ENCODE data around the gene IQCK. TPM values are rescaled to one million over a fixed set of nuclear protein-coding genes. Genes with fewer than 3 reads are reported as not detected.

Gene IQCK
- total and polyA plus RNA-seq, 2 donors (not counting 1 experiment from before 2014, with no cell fraction given), result 4.6 to 9.9 TPM

GRCh38 chr16:19901164-19901563 is 183.1 kb downstream of the IQCK start:
- Histone ChIP-seq H3K9ac (ENCODE audit: insufficient read depth, low read length) (no peak overlapping the region), H3K79me2 (ENCODE audit: control insufficient read depth, insufficient read depth, low read length) (no peaks in the 10 kb centered on the region), H3K4me2 (ENCODE audit: extremely low read depth, insufficient read depth, low read length) (no peak overlapping the region), H2AFZ (ENCODE audit: low read length) (no peak overlapping the region), H3K27me3 (ENCODE audit: control insufficient read depth, insufficient read depth, low read length) (no peaks in the 10 kb centered on the region), H3K4me3 (replicated peaks in 1 of 4; ENCODE audit: control extremely low read depth in 1 of 4, insufficient read depth in 1 of 4, low read depth in 3 of 4, low read length in 4 of 4) (no peak overlapping the region), H3K36me3 (ENCODE audit: control insufficient read depth, insufficient read depth, low read length) (no peaks in the 10 kb centered on the region), H4K20me1 (ENCODE audit: control insufficient read depth, extremely low read depth, insufficient read depth, low read length) (no peaks in the 10 kb centered on the region), H3K9me3 (ENCODE audit: control insufficient read depth, insufficient read depth, low read depth, low read length) (no peaks in the 10 kb centered on the region), H3K4me1 (ENCODE audit: control insufficient read depth, extremely low read depth, insufficient read depth, low read length) (no peaks in the 10 kb centered on the region), H3K27ac (ENCODE audit: insufficient read depth, low read length) (no peak overlapping the region)
- no peak for TF ChIP-seq EZH2 (IDR thresholded peaks at IDR 0.05; ENCODE audit: low read length, missing control alignments)
- TF ChIP-seq CTCF (conservative IDR thresholded peaks at IDR 0.05 in 1 of 2, IDR thresholded peaks at IDR 0.05 in 1 of 2; ENCODE audit: low read depth in 1 of 2, low read length in 2 of 2), result no peak
- no peak for DNase-seq (ENCODE audit: low read depth in 2 of 2)

GRCh38 chr16:19907161-19907992 is 189.3 kb downstream of the IQCK start:
- H3K79me2 ChIP-seq (ENCODE audit: control insufficient read depth, insufficient read depth, low read length), result no peaks in the 10 kb centered on the region
- peak overlapping the region in 2 of 4 experiments; percentile 11 to 29 for H3K4me3 ChIP-seq (replicated peaks in 1 of 4; ENCODE audit: control extremely low read depth in 1 of 4, insufficient read depth in 1 of 4, low read depth in 3 of 4, low read length in 4 of 4)
- no peak overlapping the region for H3K9ac ChIP-seq (ENCODE audit: insufficient read depth, low read length)
- H3K9me3 ChIP-seq (ENCODE audit: control insufficient read depth, insufficient read depth, low read depth, low read length), result no peaks in the 10 kb centered on the region
- H3K27me3 ChIP-seq (ENCODE audit: control insufficient read depth, insufficient read depth, low read length), result no peaks in the 10 kb centered on the region
- peak; percentile 47 to 68 for DNase-seq (ENCODE audit: low read depth in 2 of 2)
- TF ChIP-seq EZH2 (IDR thresholded peaks at IDR 0.05; ENCODE audit: low read length, missing control alignments) (no peak), CTCF (conservative IDR thresholded peaks at IDR 0.05 in 1 of 2, IDR thresholded peaks at IDR 0.05 in 1 of 2; ENCODE audit: low read depth in 1 of 2, low read length in 2 of 2) (peak; percentile 98)
- no peaks in the 10 kb centered on the region for H3K36me3 ChIP-seq (ENCODE audit: control insufficient read depth, insufficient read depth, low read length)
- no peaks in the 10 kb centered on the region for H4K20me1 ChIP-seq (ENCODE audit: control insufficient read depth, extremely low read depth, insufficient read depth, low read length)
- H2AFZ ChIP-seq (ENCODE audit: low read length), result no peak overlapping the region
- H3K27ac ChIP-seq (ENCODE audit: insufficient read depth, low read length), result no peak overlapping the region
- H3K4me2 ChIP-seq (ENCODE audit: extremely low read depth, insufficient read depth, low read length), result no peak overlapping the region
- no peaks in the 10 kb centered on the region for H3K4me1 ChIP-seq (ENCODE audit: control insufficient read depth, extremely low read depth, insufficient read depth, low read length)

Other genes with a start within 250 kb of the IQCK start
- gene GDE1, start 196.2 kb upstream of the IQCK start, total RNA-seq, result 52.1 and 74.3 TPM in 2 replicates
- gene GDE1, start 196.2 kb upstream of the IQCK start, polyA plus RNA-seq, result 68.8 and 91.3 TPM in 2 replicates
- 14.0 and 14.1 TPM in 2 replicates for gene CCP110, start 194.3 kb upstream of the IQCK start, total RNA-seq
- 8.8 and 9.4 TPM in 2 replicates for gene CCP110, start 194.3 kb upstream of the IQCK start, polyA plus RNA-seq
- 28.5 and 46.7 TPM in 2 replicates for gene VPS35L, start 162.6 kb upstream of the IQCK start, total RNA-seq
- 54.7 and 72.2 TPM in 2 replicates for gene VPS35L, start 162.6 kb upstream of the IQCK start, polyA plus RNA-seq
- gene KNOP1, start within 50 bp of the IQCK start, total RNA-seq, result 7.8 and 9.2 TPM in 2 replicates
- gene KNOP1, start within 50 bp of the IQCK start, polyA plus RNA-seq, result 10.7 and 12.1 TPM in 2 replicates
- 4.5 and 6.4 TPM in 2 replicates for gene GPRC5B, start 166.6 kb downstream of the IQCK start, total RNA-seq
- gene GPRC5B, start 166.6 kb downstream of the IQCK start, polyA plus RNA-seq, result 4.3 and 12.3 TPM in 2 replicates

All from fibroblast of lung (primary cell).